Chondrocyte (in vitro differentiated cells): ENCODE measurements around the gene DNAH2. TPM values are rescaled to one million over a fixed set of nuclear protein-coding genes. Genes with fewer than 3 reads are reported as not detected.
A peak's percentile ranks its signal among the peaks of the same experiment; 100 is the strongest.

Experiments used
- DNase-seq: peaks from one replicate; pipeline ENCODE4 v3.0.0; 2021; ENCODE audit warnings: mixed read lengths, low spot score
- H3K27ac Mint-ChIP-seq: one replicate; pipeline ENCODE4 v1.8.0; 2021; ENCODE audit warnings: mild to moderate bottlenecking, moderate library complexity, mixed read lengths; ENCODE audit not compliant: unreplicated experiment
- H3K27me3 Mint-ChIP-seq: 2 replicates; pipeline ENCODE4 v1.8.0; 2021; ENCODE audit warnings: low read depth, mixed read lengths
- H3K36me3 Mint-ChIP-seq: 2 replicates; pipeline ENCODE4 v1.8.0; 2021; ENCODE audit warnings: low read depth, mixed read lengths
- H3K4me1 Mint-ChIP-seq: 2 replicates; pipeline ENCODE4 v1.8.0; 2021; ENCODE audit warnings: low read depth, mild to moderate bottlenecking, mixed read lengths
- H3K4me3 Mint-ChIP-seq: one replicate; pipeline ENCODE4 v1.8.0; 2021; ENCODE audit warnings: mild to moderate bottlenecking, moderate library complexity, mixed read lengths; ENCODE audit not compliant: unreplicated experiment
- H3K9me3 Mint-ChIP-seq: 2 replicates; pipeline ENCODE4 v1.8.0; 2021; ENCODE audit warnings: low read depth, mixed read lengths
- total RNA-seq: library from RNA; stranded (reverse); gene quantifications from 3 replicates; pipeline ENCODE4 v1.2.1, GENCODE V29; 2021
- TF ChIP-seq, protein P1 (sequence below): fragments of 200-600 bp; sonication (generic); IDR thresholded peaks from 2 replicates; pipeline ENCODE4 v1.5.0; 2021; ENCODE audit warnings: antibody characterized with exemption, mild to moderate bottlenecking, moderate library complexity

DNAH2 gene
- total RNA-seq, 1 donor from 2014 or later = not detected

DNA sequence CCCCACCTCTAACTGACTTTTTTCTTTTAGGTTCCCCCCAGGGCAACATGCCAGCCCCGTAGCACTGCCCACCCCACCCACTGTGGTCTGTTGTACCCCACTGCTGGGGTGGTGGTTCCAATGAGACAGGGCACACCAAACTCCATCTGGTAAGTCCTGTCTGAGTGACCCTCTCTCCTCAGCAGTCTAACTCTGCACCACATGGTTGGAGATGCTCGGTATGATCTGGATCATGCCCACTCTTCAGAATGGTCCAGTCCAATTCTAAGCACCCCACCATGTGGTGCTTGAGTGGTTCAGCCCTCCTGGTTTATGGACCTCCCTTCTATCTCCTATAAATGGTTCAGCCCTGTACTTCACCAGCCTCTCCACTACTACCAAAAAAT lies 122.3 kb downstream of the DNAH2 start:
- Mint-ChIP-seq H3K4me1 (peaks cover 60% of the 10 kb centered on the region), H3K27ac (peak overlapping the region; percentile 99), H3K4me3 (no peak overlapping the region)

DNA sequence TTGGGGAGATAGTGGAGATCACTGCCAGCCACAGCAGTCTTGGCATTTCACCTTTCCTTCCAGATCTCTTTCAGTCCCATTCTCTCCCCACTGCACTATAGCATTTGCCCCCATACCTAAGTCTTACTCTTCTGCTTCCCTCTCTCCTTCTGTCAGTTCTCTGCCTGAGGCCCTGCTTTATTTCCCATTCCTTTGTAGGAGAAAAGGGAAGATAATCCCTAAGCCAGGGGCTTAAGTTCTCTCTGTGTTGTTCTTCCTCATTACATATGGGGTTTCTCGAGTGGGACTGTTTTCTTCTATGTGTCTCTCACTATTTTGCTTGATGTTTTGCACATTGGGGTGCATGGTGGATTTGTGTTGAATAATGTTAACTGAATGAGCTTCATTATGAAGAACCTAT lies 122.9 kb downstream of the DNAH2 start:
- Mint-ChIP-seq H3K9me3 (no peaks in the 10 kb centered on the region), H3K27ac (peak overlapping the region; percentile 99), H3K27me3 (no peaks in the 10 kb centered on the region), H3K4me3 (peak overlapping the region; percentile 98), H3K4me1 (peaks cover 60% of the 10 kb centered on the region), H3K36me3 (peaks cover 1% of the 10 kb centered on the region)
- DNase-seq = no peak
- TF ChIP-seq, protein P1, sequence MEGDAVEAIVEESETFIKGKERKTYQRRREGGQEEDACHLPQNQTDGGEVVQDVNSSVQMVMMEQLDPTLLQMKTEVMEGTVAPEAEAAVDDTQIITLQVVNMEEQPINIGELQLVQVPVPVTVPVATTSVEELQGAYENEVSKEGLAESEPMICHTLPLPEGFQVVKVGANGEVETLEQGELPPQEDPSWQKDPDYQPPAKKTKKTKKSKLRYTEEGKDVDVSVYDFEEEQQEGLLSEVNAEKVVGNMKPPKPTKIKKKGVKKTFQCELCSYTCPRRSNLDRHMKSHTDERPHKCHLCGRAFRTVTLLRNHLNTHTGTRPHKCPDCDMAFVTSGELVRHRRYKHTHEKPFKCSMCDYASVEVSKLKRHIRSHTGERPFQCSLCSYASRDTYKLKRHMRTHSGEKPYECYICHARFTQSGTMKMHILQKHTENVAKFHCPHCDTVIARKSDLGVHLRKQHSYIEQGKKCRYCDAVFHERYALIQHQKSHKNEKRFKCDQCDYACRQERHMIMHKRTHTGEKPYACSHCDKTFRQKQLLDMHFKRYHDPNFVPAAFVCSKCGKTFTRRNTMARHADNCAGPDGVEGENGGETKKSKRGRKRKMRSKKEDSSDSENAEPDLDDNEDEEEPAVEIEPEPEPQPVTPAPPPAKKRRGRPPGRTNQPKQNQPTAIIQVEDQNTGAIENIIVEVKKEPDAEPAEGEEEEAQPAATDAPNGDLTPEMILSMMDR = no peak

More for the DNA sequence above, 122.3 kb downstream of the DNAH2 start:
- no peak for DNase-seq
- H3K9me3 Mint-ChIP-seq = no peaks in the 10 kb centered on the region
- no peaks in the 10 kb centered on the region for H3K27me3 Mint-ChIP-seq
- TF ChIP-seq, protein P1 = no peak
- peaks cover 1% of the 10 kb centered on the region for H3K36me3 Mint-ChIP-seq

DNA sequence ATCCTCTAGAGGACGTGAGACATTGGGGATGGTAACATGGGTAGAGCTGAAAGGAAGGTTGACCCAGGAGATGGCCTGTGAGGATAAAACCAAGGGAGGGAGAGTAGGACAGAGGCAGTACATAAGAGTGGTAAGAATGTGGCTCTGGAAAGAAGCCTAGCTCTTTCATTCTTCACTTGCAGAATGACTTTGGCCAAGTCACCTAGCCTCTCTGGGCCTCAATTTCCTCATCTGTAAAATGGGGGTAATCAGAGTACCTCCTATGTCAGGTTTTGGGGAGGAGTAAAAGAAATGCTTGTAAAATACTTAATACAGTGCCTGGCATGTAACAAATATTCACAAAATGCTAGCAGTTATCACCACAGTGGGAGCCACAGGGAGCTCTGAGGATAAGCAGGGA lies 123.3 kb downstream of the DNAH2 start:
- Mint-ChIP-seq H3K4me1 (peaks cover 60% of the 10 kb centered on the region), H3K36me3 (peaks cover 1% of the 10 kb centered on the region), H3K9me3 (no peaks in the 10 kb centered on the region), H3K27ac (peak overlapping the region; percentile 99), H3K4me3 (peak overlapping the region; percentile 98), H3K27me3 (no peaks in the 10 kb centered on the region)
- no peak for DNase-seq
- TF ChIP-seq, protein P1 = no peak

DNA sequence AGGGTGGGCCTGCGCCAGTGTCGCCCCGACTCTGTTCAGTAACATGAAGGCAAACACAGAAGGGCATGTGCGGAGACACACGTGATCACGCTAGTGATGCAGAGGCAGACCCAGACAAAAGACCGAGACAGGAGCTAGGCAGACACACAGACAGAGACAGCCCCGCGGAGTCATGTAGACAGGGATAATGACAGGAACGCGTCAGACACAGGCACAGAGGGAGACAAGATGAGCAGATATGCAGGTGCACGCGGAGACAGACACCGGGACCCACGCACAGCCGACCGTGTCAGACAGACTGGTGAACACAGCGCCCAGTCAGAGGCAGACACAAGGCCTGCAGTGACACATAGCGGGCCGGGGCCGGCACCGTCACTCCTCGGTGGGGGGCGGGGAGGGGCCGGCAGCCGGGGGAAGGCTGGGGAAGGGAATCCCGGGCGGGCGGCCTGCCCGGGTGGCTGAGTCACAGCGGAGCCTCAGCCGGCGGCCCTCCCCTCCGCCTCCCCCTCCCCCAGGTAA lies 123.9 kb downstream of the DNAH2 start:
- peak overlapping the region; percentile 99 for H3K27ac Mint-ChIP-seq
- H3K36me3 Mint-ChIP-seq = peaks cover 1% of the 10 kb centered on the region
- no peaks in the 10 kb centered on the region for H3K9me3 Mint-ChIP-seq
- H3K27me3 Mint-ChIP-seq = no peaks in the 10 kb centered on the region
- DNase-seq = peak; percentile 94
- H3K4me1 Mint-ChIP-seq = peaks cover 60% of the 10 kb centered on the region
- TF ChIP-seq, protein P1 = peak; percentile 68
- H3K4me3 Mint-ChIP-seq = peak overlapping the region; percentile 98

DNA sequence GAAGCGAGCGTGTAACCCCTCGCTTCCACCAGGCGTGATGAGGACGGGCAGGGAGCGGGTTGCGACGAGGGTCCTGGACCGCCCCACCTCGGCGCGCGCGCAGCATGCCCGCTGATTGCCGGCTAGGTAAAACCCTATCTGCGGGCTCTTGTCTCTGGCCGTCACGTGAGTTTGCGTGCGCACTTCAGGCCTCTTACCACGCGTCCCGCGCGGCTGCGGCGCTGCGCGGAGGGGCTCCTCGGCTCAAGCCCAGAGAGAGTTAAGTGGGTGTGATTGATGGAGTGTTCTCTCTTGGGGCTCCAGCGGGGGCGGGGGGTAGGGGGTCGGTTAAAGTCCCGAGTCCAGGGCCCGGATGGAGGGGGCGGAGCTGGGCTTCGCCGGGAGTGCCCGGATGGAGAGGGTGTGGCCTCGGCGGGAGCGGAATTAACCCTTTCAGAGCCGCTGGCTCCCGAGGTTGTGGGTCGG lies 124.4 kb downstream of the DNAH2 start:
- peaks cover 55% of the 10 kb centered on the region for H3K4me1 Mint-ChIP-seq

More for the DNA sequence above, 124.4 kb downstream of the DNAH2 start:
- H3K27me3 Mint-ChIP-seq = no peaks in the 10 kb centered on the region
- H3K4me3 Mint-ChIP-seq = peak overlapping the region; percentile 98
- H3K36me3 Mint-ChIP-seq = peaks cover 3% of the 10 kb centered on the region
- peak overlapping the region; percentile 99 for H3K27ac Mint-ChIP-seq
- H3K9me3 Mint-ChIP-seq = no peaks in the 10 kb centered on the region
- peak; percentile 97 for DNase-seq
- TF ChIP-seq, protein P1 = no peak
